NT2/D1 (cell line): Measurements from ENCODE around the gene CELF4.

Experiments
- SUZ12 ChIP-seq: IDR thresholded peaks from 2 replicates; pipeline ENCODE4 v1.6.1; 2011; ENCODE audit not compliant: insufficient read length, insufficient read depth; ENCODE audit errors: extremely low read depth
- ZNF274 ChIP-seq: IDR thresholded peaks from 2 replicates; pipeline ENCODE4 v1.6.1; 2011; ENCODE audit warnings: mild to moderate bottlenecking, low read depth, low read length

DNA sequence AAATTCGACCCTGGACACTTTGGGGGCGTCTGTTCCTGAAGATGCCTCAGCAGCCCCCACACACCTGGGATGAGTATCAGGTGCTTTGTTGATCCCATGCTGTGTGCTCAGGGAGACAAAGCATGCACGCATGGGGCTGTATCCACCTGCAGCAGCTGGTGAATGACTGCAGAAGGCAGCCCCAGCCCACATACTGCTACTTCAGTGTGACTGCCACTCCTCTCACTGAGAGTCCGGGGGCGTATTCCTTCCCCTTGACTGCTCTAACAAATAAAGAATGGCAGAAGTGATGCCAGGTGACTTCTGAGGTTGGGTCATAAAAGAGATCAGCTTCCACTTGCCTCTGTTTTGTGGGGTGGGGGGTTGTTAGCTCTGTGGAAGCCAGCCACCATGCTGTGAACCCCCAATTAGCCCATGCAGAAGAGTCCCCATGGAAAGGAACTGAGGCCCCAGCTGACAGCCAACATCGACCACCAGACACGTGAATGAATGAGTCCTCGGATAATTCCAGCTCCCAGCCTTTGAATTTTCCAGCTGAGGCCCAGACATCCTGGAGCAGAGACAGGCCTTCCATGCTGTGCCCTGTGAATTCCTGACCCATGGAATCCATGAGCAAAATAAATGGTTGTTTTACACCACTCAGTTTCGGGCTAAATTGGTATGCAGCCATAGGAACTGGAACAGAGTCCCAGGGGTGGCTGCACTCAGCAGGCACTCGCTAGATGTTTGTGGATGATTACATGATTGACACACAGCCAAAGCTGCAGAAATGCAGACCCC is 289.3 kb downstream of the CELF4 start:
- TF ChIP-seq ZNF274 (no peak), SUZ12 (no peak)
